Endothelial cell (in vitro differentiated cells): ENCODE data around the gene BCAR3. TPM values are rescaled to one million over a fixed set of nuclear protein-coding genes. Genes with fewer than 3 reads are reported as not detected.

ENCODE experiments used
- DNase-seq: peaks from one replicate; pipeline ENCODE4 v3.0.0; 2021; ENCODE audit warnings: low spot score
- H3K27ac Mint-ChIP-seq: one replicate; pipeline ENCODE4 v1.8.0; 2021; ENCODE audit warnings: mixed read lengths, inconsistent platforms; ENCODE audit not compliant: unreplicated experiment
- H3K27me3 Mint-ChIP-seq: one replicate; pipeline ENCODE4 v1.8.0; 2021; ENCODE audit warnings: mild to moderate bottlenecking, moderate library complexity, mixed read lengths, inconsistent platforms; ENCODE audit not compliant: unreplicated experiment
- H3K36me3 Mint-ChIP-seq: one replicate; pipeline ENCODE4 v1.8.0; 2021; ENCODE audit warnings: mild to moderate bottlenecking, low read depth, mixed read lengths, inconsistent platforms; ENCODE audit not compliant: unreplicated experiment
- H3K4me1 Mint-ChIP-seq: one replicate; pipeline ENCODE4 v1.8.0; 2021; ENCODE audit warnings: mild to moderate bottlenecking, mixed read lengths, inconsistent platforms; ENCODE audit not compliant: unreplicated experiment
- H3K4me3 Mint-ChIP-seq: one replicate; pipeline ENCODE4 v1.8.0; 2021; ENCODE audit warnings: mild to moderate bottlenecking, mixed read lengths, inconsistent platforms; ENCODE audit not compliant: unreplicated experiment
- H3K9me3 Mint-ChIP-seq: one replicate; pipeline ENCODE4 v1.8.0; 2021; ENCODE audit warnings: mixed read lengths, inconsistent platforms; ENCODE audit not compliant: unreplicated experiment
- CTCF ChIP-seq: fragments of 200-600 bp; sonication (generic); IDR thresholded peaks from one replicate; pipeline ENCODE4 v1.5.0; 2021; ENCODE audit warnings: antibody characterized with exemption; ENCODE audit not compliant: unreplicated experiment
- long read RNA-seq: library from polyadenylated mRNA; unstranded; transcript quantifications from one replicate; pipeline ENCODE4 v2.0.0, GENCODE V29; 2020; ENCODE audit not compliant: unreplicated experiment
- total RNA-seq: library from RNA; stranded (reverse); fragmentation: NEBNext Ultra II Directional; extraction: Animal tissue kit (Norgen Biotek cat#: 25700); gene quantifications from one replicate; pipeline ENCODE4 v1.2.1, GENCODE V29; 2021; ENCODE audit not compliant: unreplicated experiment

The BCAR3 gene
- 19.9 TPM for total RNA-seq
- long read RNA-seq, partial matches to known transcripts: 2 of 6 reads
- long read RNA-seq, other reads (novel, unspliced or antisense): 2 of 6 reads

- Mint-ChIP-seq H3K4me1 (peaks cover 44% of the 10 kb centered on the region), H3K4me3 (peak within 1 kb of the TSS; percentile 99), H3K36me3 (peaks cover 9% of the 10 kb centered on the region), H3K27me3 (peaks cover 10% of the 10 kb centered on the region), H3K9me3 (no peaks in the 10 kb centered on the region), H3K27ac (peak within 1 kb of the TSS; percentile 90)
- no peak for TF ChIP-seq CTCF
- DNase-seq: peak; percentile 71
These were observed at the start of gene BCAR3 for GRCh38 chr1:93681101-93681988. BCAR3 (minus strand) TSS chr1:93681837; CDS start chr1:93674930, 6,907 bp downstream.

GRCh38 chr1:93730621-93731020, 49.0 kb upstream of the BCAR3 start:
- Mint-ChIP-seq H3K9me3 (no peaks in the 10 kb centered on the region), H3K27me3 (peaks cover 6% of the 10 kb centered on the region), H3K27ac (no peak overlapping the region), H3K4me1 (peaks cover 2% of the 10 kb centered on the region), H3K36me3 (no peaks in the 10 kb centered on the region), H3K4me3 (no peak overlapping the region)
- DNase-seq: no peak
- no peak for TF ChIP-seq CTCF

GRCh38 chr1:93729906-93730305, 48.3 kb upstream of the BCAR3 start:
- no peaks in the 10 kb centered on the region for H3K36me3 Mint-ChIP-seq
- DNase-seq: no peak
- no peaks in the 10 kb centered on the region for H3K9me3 Mint-ChIP-seq
- H3K4me3 Mint-ChIP-seq: no peak overlapping the region
- peaks cover 6% of the 10 kb centered on the region for H3K27me3 Mint-ChIP-seq
- no peak overlapping the region for H3K27ac Mint-ChIP-seq
- H3K4me1 Mint-ChIP-seq: peaks cover 4% of the 10 kb centered on the region
- TF ChIP-seq CTCF: no peak

DNA sequence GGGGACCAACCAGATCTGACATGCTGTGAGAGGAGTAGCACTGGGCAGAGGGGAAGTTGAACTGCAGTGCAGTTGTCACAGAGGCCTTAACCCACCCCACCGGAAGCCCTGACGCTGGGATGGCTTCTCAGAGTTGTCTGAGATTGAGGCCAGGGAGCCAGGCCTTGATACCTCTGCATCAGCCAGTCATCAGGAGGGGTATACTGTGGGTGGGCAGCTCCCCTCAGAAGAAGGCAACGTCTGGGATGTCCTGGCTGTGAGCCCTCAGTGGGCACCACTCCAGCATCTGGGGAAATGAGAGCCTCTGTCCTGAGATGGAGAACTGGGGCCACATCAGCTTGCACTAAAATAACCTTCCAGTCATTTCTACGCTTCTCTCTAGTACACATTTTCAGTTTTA, 47.9 kb upstream of the BCAR3 start:
- no peak overlapping the region for H3K27ac Mint-ChIP-seq
- DNase-seq: no peak
- no peaks in the 10 kb centered on the region for H3K36me3 Mint-ChIP-seq
- H3K9me3 Mint-ChIP-seq: no peaks in the 10 kb centered on the region
- no peak overlapping the region for H3K4me3 Mint-ChIP-seq
- no peak for TF ChIP-seq CTCF
- H3K4me1 Mint-ChIP-seq: peaks cover 4% of the 10 kb centered on the region
- H3K27me3 Mint-ChIP-seq: peaks cover 7% of the 10 kb centered on the region
